HepG2 (cell line): Measurements from ENCODE around the gene ELAC1. TPM values are rescaled to one million over a fixed set of nuclear protein-coding genes. Genes with fewer than 3 reads are reported as not detected.

ENCODE experiments used
- ATAC-seq: fragments of 200-7000 bp; cut with Tn5 transposase; 3 replicates; pipeline ENCODE4 v1.9.1; 2020; ENCODE audit warnings: mild to moderate bottlenecking, moderate library complexity
- BruUV-seq: library from RNA; stranded (reverse); fragments of 400-500 nt; replicated peaks from 2 replicates; lab custom pipeline; 2021; lab: Mats Ljungman, UMichigan
- CTCF ChIA-PET: fragments of 300-600 bp; formaldehyde crosslinking; extraction: SDS; loops from one replicate; lab custom pipeline; 2021; ENCODE audit warnings: low total read pairs, inconsistent platforms, low intra/inter-chr PET ratio; lab: Yijun Ruan, JAX
- POLR2A ChIA-PET: fragments of 350-600 bp; sonication (Branson Sonifier 250); formaldehyde crosslinking; loops from one replicate; lab custom pipeline; 2020; ENCODE audit warnings: antibody characterized with exemption, inconsistent platforms; lab: Yijun Ruan, JAX
- DNase-seq: peaks from one replicate; pipeline ENCODE4 v3.0.0-alpha.2; 2015; ENCODE audit warnings: low spot score
- FAIRE-seq: peaks from 3 replicates; lab custom pipeline; 2011; peaks lifted over from hg19 to GRCh38; lab: Jason Lieb, UNC
- H2AFZ ChIP-seq: one replicate; pipeline ENCODE4 v1.6.1; 2011; ENCODE audit warnings: low read length, inconsistent platforms
- H3K27ac ChIP-seq: fragments of 300-600 bp; 3 replicates; pipeline ENCODE4 v1.8.0; 2011; ENCODE audit warnings: mixed run types, mild to moderate bottlenecking, mixed read lengths, low read length, inconsistent platforms; ENCODE audit not compliant: insufficient read depth; ENCODE audit errors: extremely low read length
- H3K27me3 ChIP-seq, 2 experiments: fragments of 200-600 bp in 1 of 2; 2 replicates in 1 of 2; 3 replicates in 1 of 2; pipeline versions ENCODE4 v1.6.0 to v1.8.0; 2011; ENCODE audit warnings: low read length in 2 of 2, mild to moderate bottlenecking in 2 of 2, moderate library complexity in 2 of 2, inconsistent platforms in 1 of 2; ENCODE audit not compliant: insufficient read depth in 2 of 2, control insufficient read depth in 1 of 2
- H3K36me3 ChIP-seq, 2 experiments: fragments of 200-600 bp in 1 of 2; replicated peaks in 1 of 2; 2 replicates in 1 of 2; 3 replicates in 1 of 2; pipeline versions ENCODE4 v1.5.1 to v1.8.0; 2011; ENCODE audit warnings: low read length in 2 of 2, inconsistent platforms in 1 of 2; ENCODE audit not compliant: insufficient read depth in 2 of 2, control insufficient read depth in 1 of 2
- H3K4me1 ChIP-seq: 2 replicates; pipeline ENCODE4 v1.5.1; 2012; ENCODE audit warnings: low read length, inconsistent platforms; ENCODE audit not compliant: insufficient read depth
- H3K4me2 ChIP-seq: 2 replicates; pipeline ENCODE4 v1.6.0; 2011; ENCODE audit warnings: low read depth, low read length, inconsistent platforms
- H3K4me3 ChIP-seq, 3 experiments: fragments of 200-600 bp in 1 of 3; sonication (generic), shearing (Covaris generic) in 1 of 3; replicated peaks in 1 of 3; 2 replicates each; pipeline ENCODE4 v1.5.1; 2011 to 2016; ENCODE audit warnings: low read length in 3 of 3, inconsistent platforms in 2 of 3, low read depth in 2 of 3, mild to moderate bottlenecking in 2 of 3, control low read depth in 1 of 3, mixed read lengths in 1 of 3; ENCODE audit not compliant: insufficient read depth in 1 of 3
- H3K79me2 ChIP-seq: one replicate; pipeline ENCODE4 v1.6.1; 2011; ENCODE audit warnings: low read length, inconsistent platforms; ENCODE audit not compliant: insufficient read depth
- H3K9ac ChIP-seq: 2 replicates; pipeline ENCODE4 v1.6.0; 2011; ENCODE audit warnings: mild to moderate bottlenecking, low read depth, low read length, inconsistent platforms; ENCODE audit not compliant: insufficient read depth
- H3K9me3 ChIP-seq: 2 replicates; pipeline ENCODE4 v1.5.1; 2012; ENCODE audit warnings: mild to moderate bottlenecking, low read length
- H4K20me1 ChIP-seq: 2 replicates; pipeline ENCODE4 v1.6.0; 2011; ENCODE audit warnings: inconsistent platforms, mild to moderate bottlenecking, low read length, moderate library complexity; ENCODE audit not compliant: insufficient read depth
- FOXK1 ChIP-seq: sonication (generic); formaldehyde crosslinking; IDR thresholded peaks from 2 replicates; pipeline ENCODE4 v1.4.0; 2020; ENCODE audit warnings: low read depth, missing genetic modification reagents, borderline replicate concordance
- NCOR1 ChIP-seq: fragments of 200-600 bp; sonication (generic); IDR thresholded peaks from 2 replicates; pipeline ENCODE4 v1.7.0; 2017; ENCODE audit warnings: antibody characterized with exemption, low read length, borderline replicate concordance
- SP4 ChIP-seq: sonication (generic); formaldehyde crosslinking; IDR thresholded peaks from 2 replicates; pipeline ENCODE4 v1.8.1; 2023; ENCODE audit warnings: mild to moderate bottlenecking, missing genetic modification reagents
- TEAD2 ChIP-seq: sonication (generic); formaldehyde crosslinking; IDR thresholded peaks from 2 replicates; pipeline ENCODE4 v1.9.0; 2021; ENCODE audit warnings: missing genetic modification reagents
- ZBTB7A ChIP-seq: sonication (generic); formaldehyde crosslinking; IDR thresholded peaks from 2 replicates; pipeline ENCODE4 v1.8.0; 2022; ENCODE audit warnings: mild to moderate bottlenecking, missing genetic modification reagents
- ZNF296 ChIP-seq: sonication (generic); formaldehyde crosslinking; conservative IDR thresholded peaks from 2 replicates; pipeline ENCODE4 v1.5.0; 2020; ENCODE audit warnings: mild to moderate bottlenecking, missing genetic modification reagents
- in situ Hi-C: cut with HindIII; loops from 2 replicates; pipeline ENCODE4 v1.10.0; 2017; ENCODE audit warnings: low pct_unique_long_range_greater_than_20kb; ENCODE audit not compliant: extremely low pct_ligation_motif_present
- intact Hi-C: fragments of 100-400 bp; cut with micrococcal nuclease; formaldehyde crosslinking; loops from one replicate; pipeline ENCODE4 v1.10.0; 2022; ENCODE audit not compliant: unreplicated experiment
- polyA plus RNA-seq, 8 experiments: library from polyadenylated mRNA; depleted of rRNA in 3 of 8; stranded (reverse) in 7 of 8; unstranded in 1 of 8; fragments of >200 nt; fragmentation: Illumina TruSeq in 4 of 8; extraction: Trizol in 4 of 8; gene quantifications; 2 replicates each; pipeline versions ENCODE4 v1.2.1 to v1.2.3, GENCODE V29; 2011 to 2016; ENCODE audit warnings: low read depth in 4 of 8, missing spikeins in 1 of 8, mixed read lengths in 1 of 8; ENCODE audit not compliant: insufficient read depth in 1 of 8
- total RNA-seq, 5 experiments: library from RNA; depleted of rRNA; stranded (reverse); fragments of >200 nt; fragmentation: Illumina TruSeq; extraction: Trizol; gene quantifications; 2 replicates each; pipeline ENCODE4 v1.2.3, GENCODE V29; 2016; ENCODE audit warnings: low read depth in 1 of 5
- TF ChIP-seq, protein P1 (sequence below): IDR thresholded peaks from 2 replicates; pipeline ENCODE4 v1.6.1; 2016; ENCODE audit warnings: missing compliant biosample characterization, missing genetic modification reagents, borderline replicate concordance
- TF ChIP-seq, protein P2 (sequence below): sonication (generic); formaldehyde crosslinking; IDR thresholded peaks from 2 replicates; pipeline ENCODE4 v1.9.0; 2021; ENCODE audit warnings: mild to moderate bottlenecking, missing genetic modification reagents
- TF ChIP-seq, protein P3 (sequence below): sonication (generic); formaldehyde crosslinking; IDR thresholded peaks from 2 replicates; pipeline ENCODE4 v1.8.0; 2022; ENCODE audit warnings: mild to moderate bottlenecking, missing genetic modification reagents, moderate library complexity
- TF ChIP-seq, protein P4 (sequence below): sonication (generic); formaldehyde crosslinking; IDR thresholded peaks from 2 replicates; pipeline ENCODE4 v1.8.0; 2022; ENCODE audit warnings: mild to moderate bottlenecking, missing genetic modification reagents, moderate library complexity

Gene ELAC1
- total and polyA plus RNA-seq, 2 of the 13 experiments (the other 11 are each of a cell fraction or from before 2014, with no cell fraction given): 1.9 to 3.6 TPM

DNA sequence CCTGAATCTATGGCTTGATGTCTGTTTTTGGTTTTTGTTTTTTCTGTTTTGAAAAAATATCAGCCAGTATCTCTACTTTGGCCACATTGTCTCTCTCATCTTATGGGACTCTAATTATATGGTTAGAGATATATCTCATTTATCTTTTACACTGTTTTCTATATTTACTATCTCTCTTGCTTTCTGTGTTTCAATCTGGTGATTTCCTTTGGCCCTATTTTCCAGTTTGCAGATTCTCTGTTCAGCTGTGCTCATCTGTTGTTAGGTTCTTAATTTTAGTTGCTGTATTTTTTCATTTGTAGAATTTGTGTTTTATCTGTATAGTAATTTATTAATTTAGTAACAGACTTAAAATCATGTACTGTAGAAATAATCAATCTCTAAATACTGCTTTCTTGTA is 41.3 kb upstream of the ELAC1 start:
- Histone ChIP-seq H3K27me3 (no peaks in the 10 kb centered on the region), H4K20me1 (no peaks in the 10 kb centered on the region), H3K27ac (no peak overlapping the region), H3K4me3 (no peak overlapping the region), H3K9me3 (no peaks in the 10 kb centered on the region), H3K9ac (no peak overlapping the region)
- no peak for FAIRE-seq
- in situ Hi-C loops: no loop called here
- intact Hi-C loops: no loop called here
- ATAC-seq: no peak
- no peak for DNase-seq
- no peak for TF ChIP-seq NCOR1
- TF ChIP-seq ZBTB7A (CRISPR knock-in tag): no peak
- TF ChIP-seq, protein P1, sequence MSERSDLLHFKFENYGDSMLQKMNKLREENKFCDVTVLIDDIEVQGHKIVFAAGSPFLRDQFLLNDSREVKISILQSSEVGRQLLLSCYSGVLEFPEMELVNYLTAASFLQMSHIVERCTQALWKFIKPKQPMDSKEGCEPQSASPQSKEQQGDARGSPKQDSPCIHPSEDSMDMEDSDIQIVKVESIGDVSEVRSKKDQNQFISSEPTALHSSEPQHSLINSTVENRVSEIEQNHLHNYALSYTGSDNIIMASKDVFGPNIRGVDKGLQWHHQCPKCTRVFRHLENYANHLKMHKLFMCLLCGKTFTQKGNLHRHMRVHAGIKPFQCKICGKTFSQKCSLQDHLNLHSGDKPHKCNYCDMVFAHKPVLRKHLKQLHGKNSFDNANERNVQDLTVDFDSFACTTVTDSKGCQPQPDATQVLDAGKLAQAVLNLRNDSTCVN (CRISPR knock-in tag): no peak
- TF ChIP-seq ZNF296: no peak
- TF ChIP-seq, protein P2, sequence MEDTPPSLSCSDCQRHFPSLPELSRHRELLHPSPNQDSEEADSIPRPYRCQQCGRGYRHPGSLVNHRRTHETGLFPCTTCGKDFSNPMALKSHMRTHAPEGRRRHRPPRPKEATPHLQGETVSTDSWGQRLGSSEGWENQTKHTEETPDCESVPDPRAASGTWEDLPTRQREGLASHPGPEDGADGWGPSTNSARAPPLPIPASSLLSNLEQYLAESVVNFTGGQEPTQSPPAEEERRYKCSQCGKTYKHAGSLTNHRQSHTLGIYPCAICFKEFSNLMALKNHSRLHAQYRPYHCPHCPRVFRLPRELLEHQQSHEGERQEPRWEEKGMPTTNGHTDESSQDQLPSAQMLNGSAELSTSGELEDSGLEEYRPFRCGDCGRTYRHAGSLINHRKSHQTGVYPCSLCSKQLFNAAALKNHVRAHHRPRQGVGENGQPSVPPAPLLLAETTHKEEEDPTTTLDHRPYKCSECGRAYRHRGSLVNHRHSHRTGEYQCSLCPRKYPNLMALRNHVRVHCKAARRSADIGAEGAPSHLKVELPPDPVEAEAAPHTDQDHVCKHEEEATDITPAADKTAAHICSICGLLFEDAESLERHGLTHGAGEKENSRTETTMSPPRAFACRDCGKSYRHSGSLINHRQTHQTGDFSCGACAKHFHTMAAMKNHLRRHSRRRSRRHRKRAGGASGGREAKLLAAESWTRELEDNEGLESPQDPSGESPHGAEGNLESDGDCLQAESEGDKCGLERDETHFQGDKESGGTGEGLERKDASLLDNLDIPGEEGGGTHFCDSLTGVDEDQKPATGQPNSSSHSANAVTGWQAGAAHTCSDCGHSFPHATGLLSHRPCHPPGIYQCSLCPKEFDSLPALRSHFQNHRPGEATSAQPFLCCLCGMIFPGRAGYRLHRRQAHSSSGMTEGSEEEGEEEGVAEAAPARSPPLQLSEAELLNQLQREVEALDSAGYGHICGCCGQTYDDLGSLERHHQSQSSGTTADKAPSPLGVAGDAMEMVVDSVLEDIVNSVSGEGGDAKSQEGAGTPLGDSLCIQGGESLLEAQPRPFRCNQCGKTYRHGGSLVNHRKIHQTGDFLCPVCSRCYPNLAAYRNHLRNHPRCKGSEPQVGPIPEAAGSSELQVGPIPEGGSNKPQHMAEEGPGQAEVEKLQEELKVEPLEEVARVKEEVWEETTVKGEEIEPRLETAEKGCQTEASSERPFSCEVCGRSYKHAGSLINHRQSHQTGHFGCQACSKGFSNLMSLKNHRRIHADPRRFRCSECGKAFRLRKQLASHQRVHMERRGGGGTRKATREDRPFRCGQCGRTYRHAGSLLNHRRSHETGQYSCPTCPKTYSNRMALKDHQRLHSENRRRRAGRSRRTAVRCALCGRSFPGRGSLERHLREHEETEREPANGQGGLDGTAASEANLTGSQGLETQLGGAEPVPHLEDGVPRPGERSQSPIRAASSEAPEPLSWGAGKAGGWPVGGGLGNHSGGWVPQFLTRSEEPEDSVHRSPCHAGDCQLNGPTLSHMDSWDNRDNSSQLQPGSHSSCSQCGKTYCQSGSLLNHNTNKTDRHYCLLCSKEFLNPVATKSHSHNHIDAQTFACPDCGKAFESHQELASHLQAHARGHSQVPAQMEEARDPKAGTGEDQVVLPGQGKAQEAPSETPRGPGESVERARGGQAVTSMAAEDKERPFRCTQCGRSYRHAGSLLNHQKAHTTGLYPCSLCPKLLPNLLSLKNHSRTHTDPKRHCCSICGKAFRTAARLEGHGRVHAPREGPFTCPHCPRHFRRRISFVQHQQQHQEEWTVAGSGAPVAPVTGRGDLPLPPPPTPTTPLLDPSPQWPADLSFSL: no peak
- TF ChIP-seq, protein P3, sequence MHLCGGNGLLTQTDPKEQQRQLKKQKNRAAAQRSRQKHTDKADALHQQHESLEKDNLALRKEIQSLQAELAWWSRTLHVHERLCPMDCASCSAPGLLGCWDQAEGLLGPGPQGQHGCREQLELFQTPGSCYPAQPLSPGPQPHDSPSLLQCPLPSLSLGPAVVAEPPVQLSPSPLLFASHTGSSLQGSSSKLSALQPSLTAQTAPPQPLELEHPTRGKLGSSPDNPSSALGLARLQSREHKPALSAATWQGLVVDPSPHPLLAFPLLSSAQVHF: no peak
- no peak for TF ChIP-seq FOXK1 (CRISPR knock-in tag)
- no peak for TF ChIP-seq SP4 (CRISPR knock-in tag)
- no peak for TF ChIP-seq TEAD2 (CRISPR knock-in tag)
- TF ChIP-seq, protein P4, sequence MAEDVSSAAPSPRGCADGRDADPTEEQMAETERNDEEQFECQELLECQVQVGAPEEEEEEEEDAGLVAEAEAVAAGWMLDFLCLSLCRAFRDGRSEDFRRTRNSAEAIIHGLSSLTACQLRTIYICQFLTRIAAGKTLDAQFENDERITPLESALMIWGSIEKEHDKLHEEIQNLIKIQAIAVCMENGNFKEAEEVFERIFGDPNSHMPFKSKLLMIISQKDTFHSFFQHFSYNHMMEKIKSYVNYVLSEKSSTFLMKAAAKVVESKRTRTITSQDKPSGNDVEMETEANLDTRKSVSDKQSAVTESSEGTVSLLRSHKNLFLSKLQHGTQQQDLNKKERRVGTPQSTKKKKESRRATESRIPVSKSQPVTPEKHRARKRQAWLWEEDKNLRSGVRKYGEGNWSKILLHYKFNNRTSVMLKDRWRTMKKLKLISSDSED (CRISPR knock-in tag): no peak
- TF ChIP-seq, all 625 proteins: peak for 0
- H3K79me2 ChIP-seq: no peaks in the 10 kb centered on the region
- no peak overlapping the region for H3K4me2 ChIP-seq
- H2AFZ ChIP-seq: no peak overlapping the region
- POLR2A ChIA-PET: no interaction called here
- no peaks in the 10 kb centered on the region for H3K4me1 ChIP-seq
- 0 out of 5 replicates have a peak, but pooled peaks cover 0 to 2% of the 10 kb centered on the region in 2 experiments for H3K36me3 ChIP-seq
- BruUV-seq: no TSS peak
- CTCF ChIA-PET: no interaction called here
